ENCODE results near the gene CRYBG3. TPM values are rescaled to one million over a fixed set of nuclear protein-coding genes. Genes with fewer than 3 reads are reported as not detected.
A peak's percentile ranks its signal among the peaks of the same experiment; 100 is the strongest.

The CRYBG3 gene
- total and polyA plus RNA-seq, 5 donors from 2014 or later: 1.1 to 4.4 (median 1.3) TPM

- H3K27me3 ChIP-seq (ENCODE audit: control insufficient read depth, insufficient read depth, low read length): peaks cover 3% of the 10 kb centered on the region
- no peaks in the 10 kb centered on the region for H3K9me3 Mint-ChIP-seq
- peaks cover 14 to 26% (median 16%) of the 10 kb centered on the region in 4 donors for H3K4me1 Mint-ChIP-seq
- peak overlapping the region; percentile 78 for H3K4me3 ChIP-seq (ENCODE audit: low read depth, low read length)
- DNase-seq (peak in 2 of 3 donors; percentile 35 to 60), ATAC-seq (ENCODE audit: low read depth in 2 of 2) (peak; percentile 81 to 82)
- H3K36me3 Mint-ChIP-seq: peaks cover 3% of the 10 kb centered on the region
- no peaks in the 10 kb centered on the region for H3K27me3 Mint-ChIP-seq
- H3K4me3 Mint-ChIP-seq: peak overlapping the region; percentile 13 to 78 (median 74)
- peak overlapping the region; percentile 56 for H3K27ac ChIP-seq (ENCODE audit: insufficient read depth, low read length, poor library complexity, severe bottlenecking)
- H3K36me3 ChIP-seq (ENCODE audit: control insufficient read depth, insufficient read depth, low read length): no peaks in the 10 kb centered on the region
- H3K4me1 ChIP-seq (ENCODE audit: control insufficient read depth, insufficient read depth, low read length, poor library complexity, severe bottlenecking): peaks cover 19% of the 10 kb centered on the region
- no peaks in the 10 kb centered on the region for H3K9me3 ChIP-seq (ENCODE audit: control insufficient read depth in 2 of 2, low read length in 2 of 2)
- peak overlapping the region in 2 of 3 donors; percentile 73 to 95 for H3K27ac Mint-ChIP-seq
These were observed 169.5 kb downstream of the CRYBG3 start for GRCh38 chr3:97991293-97991682.

DNA sequence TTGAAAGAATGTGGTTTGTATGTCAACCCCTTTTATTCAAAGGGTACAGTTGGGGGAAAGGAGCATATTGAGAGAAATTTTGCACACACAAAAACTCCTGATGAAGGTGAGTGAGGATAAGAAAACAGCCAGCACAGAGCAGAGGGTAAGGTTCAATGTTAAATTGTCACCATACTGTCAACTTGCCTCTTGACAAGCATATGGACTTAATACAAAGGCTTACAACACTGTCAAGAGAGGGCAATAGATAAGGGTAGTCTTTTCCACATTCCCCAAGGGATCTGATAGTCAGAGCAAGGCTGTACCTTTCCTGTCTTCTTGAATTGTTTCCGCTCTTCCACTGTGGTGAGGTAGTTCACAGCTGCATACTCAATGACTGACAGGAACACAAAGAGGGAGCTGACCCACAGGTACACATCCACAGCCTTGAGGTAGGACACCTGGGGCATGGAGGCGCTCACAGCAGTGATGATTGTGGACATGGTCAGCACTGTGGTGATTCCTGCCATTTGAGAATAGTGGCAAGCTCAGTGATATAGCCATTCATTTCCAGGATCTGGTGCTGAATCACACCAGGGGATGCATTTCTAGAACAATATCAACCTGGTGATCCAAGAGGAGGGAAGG, 170.8 kb downstream of the CRYBG3 start:
- peaks cover 19% of the 10 kb centered on the region for H3K4me1 ChIP-seq (ENCODE audit: control insufficient read depth, insufficient read depth, low read length, poor library complexity, severe bottlenecking)
- H3K4me3 Mint-ChIP-seq: no peak overlapping the region
- peak overlapping the region in 1 of 3 donors; percentile 73 for H3K27ac Mint-ChIP-seq
- H3K27me3 ChIP-seq (ENCODE audit: control insufficient read depth, insufficient read depth, low read length): peaks cover 6% of the 10 kb centered on the region
- no peaks in the 10 kb centered on the region for H3K36me3 ChIP-seq (ENCODE audit: control insufficient read depth, insufficient read depth, low read length)
- peaks cover 0 to 1% (median 0%) of the 10 kb centered on the region in 7 donors for H3K9me3 Mint-ChIP-seq
- H3K4me1 Mint-ChIP-seq: peaks cover 14 to 26% (median 16%) of the 10 kb centered on the region in 4 donors
- peaks cover 3% of the 10 kb centered on the region for H3K36me3 Mint-ChIP-seq
- no peak overlapping the region for H3K27ac ChIP-seq (ENCODE audit: insufficient read depth, low read length, poor library complexity, severe bottlenecking)
- ATAC-seq (ENCODE audit: low read depth in 2 of 2): no peak
- H3K4me3 ChIP-seq (ENCODE audit: low read depth, low read length): no peak overlapping the region
- H3K27me3 Mint-ChIP-seq: peaks cover 4% of the 10 kb centered on the region
- DNase-seq: no peak
- no peaks in the 10 kb centered on the region for H3K9me3 ChIP-seq (ENCODE audit: control insufficient read depth in 2 of 2, low read length in 2 of 2)

GRCh38 chr3:97993526-97993925, 171.7 kb downstream of the CRYBG3 start:
- Mint-ChIP-seq H3K27me3 (peaks cover 4% of the 10 kb centered on the region), H3K27ac (no peak overlapping the region), H3K9me3 (peaks cover 0 to 1% (median 0%) of the 10 kb centered on the region in 7 donors), H3K4me1 (peaks cover 14 to 26% (median 16%) of the 10 kb centered on the region in 4 donors), H3K36me3 (no peaks in the 10 kb centered on the region), H3K4me3 (no peak overlapping the region)
- Histone ChIP-seq H3K9me3 (ENCODE audit: control insufficient read depth in 2 of 2, low read length in 2 of 2) (no peaks in the 10 kb centered on the region), H3K36me3 (ENCODE audit: control insufficient read depth, insufficient read depth, low read length) (no peaks in the 10 kb centered on the region), H3K4me3 (ENCODE audit: low read depth, low read length) (no peak overlapping the region), H3K27me3 (ENCODE audit: control insufficient read depth, insufficient read depth, low read length) (peaks cover 6% of the 10 kb centered on the region), H3K4me1 (ENCODE audit: control insufficient read depth, insufficient read depth, low read length, poor library complexity, severe bottlenecking) (peaks cover 19% of the 10 kb centered on the region), H3K27ac (ENCODE audit: insufficient read depth, low read length, poor library complexity, severe bottlenecking) (no peak overlapping the region)
- ATAC-seq (ENCODE audit: low read depth in 2 of 2): no peak
- no peak for DNase-seq

- Mint-ChIP-seq H3K4me3 (no peak overlapping the region), H3K27ac (no peak overlapping the region), H3K4me1 (peaks cover 14 to 26% (median 16%) of the 10 kb centered on the region in 4 donors), H3K36me3 (no peaks in the 10 kb centered on the region), H3K27me3 (peaks cover 4% of the 10 kb centered on the region), H3K9me3 (peaks cover 0 to 1% (median 0%) of the 10 kb centered on the region in 7 donors)
- no peak overlapping the region for H3K27ac ChIP-seq (ENCODE audit: insufficient read depth, low read length, poor library complexity, severe bottlenecking)
- H3K27me3 ChIP-seq (ENCODE audit: control insufficient read depth, insufficient read depth, low read length): peaks cover 6% of the 10 kb centered on the region
- no peaks in the 10 kb centered on the region for H3K36me3 ChIP-seq (ENCODE audit: control insufficient read depth, insufficient read depth, low read length)
- DNase-seq: no peak
- H3K4me1 ChIP-seq (ENCODE audit: control insufficient read depth, insufficient read depth, low read length, poor library complexity, severe bottlenecking): peaks cover 19% of the 10 kb centered on the region
- no peaks in the 10 kb centered on the region for H3K9me3 ChIP-seq (ENCODE audit: control insufficient read depth in 2 of 2, low read length in 2 of 2)
- H3K4me3 ChIP-seq (ENCODE audit: low read depth, low read length): no peak overlapping the region
- no peak for ATAC-seq (ENCODE audit: low read depth in 2 of 2)
These were observed 172.6 kb downstream of the CRYBG3 start for GRCh38 chr3:97994328-97994945.

Other genes starting within 250 kb of the CRYBG3 start
- 1.7 TPM for gene ARL6, start 57.3 kb upstream of the CRYBG3 start, total RNA-seq
- gene ARL6, start 57.3 kb upstream of the CRYBG3 start, polyA plus RNA-seq: 1 to 10 TPM; 2.3 to 3.2 (median 2.9) TPM
- gene RIOX2, start 150.4 kb downstream of the CRYBG3 start, total RNA-seq: 21.8 TPM
- 10 to 100 TPM; 26.0 to 32.2 (median 29.6) TPM for gene RIOX2, start 150.4 kb downstream of the CRYBG3 start, polyA plus RNA-seq
- not detected for gene GABRR3, start 213.3 kb downstream of the CRYBG3 start, total RNA-seq
- not detected for gene GABRR3, start 213.3 kb downstream of the CRYBG3 start, polyA plus RNA-seq

Data from CD4-positive, CD25-positive, alpha-beta regulatory T cell (primary cell).